ENCODE data around the gene SEC14L1. TPM values are rescaled to one million over a fixed set of nuclear protein-coding genes. Genes with fewer than 3 reads are reported as not detected.
"Not testable (repeated sequence)": the region's sequence is repeated elsewhere in the genome, so short reads cannot be mapped to it uniquely, and the experiment has no call there.

SEC14L1 gene
- total RNA-seq, 2 experiments from 2014 or later: 98.5 to 146 TPM

GRCh38 chr17:77254951-77255825 is 114.4 kb downstream of the SEC14L1 start:
- peaks cover 14% of the 10 kb centered on the region for H3K27me3 Mint-ChIP-seq
- no peak overlapping the region for H3K27ac Mint-ChIP-seq
- no peaks in the 10 kb centered on the region for H3K9me3 Mint-ChIP-seq (ENCODE audit: low read depth)
- CTCF ChIA-PET: interaction anchor here (0.7 to 1.2 kb wide), 3 partner anchors 13 to 168 kb away, joined by 3 read pairs; no protein-coding TSS in a partner anchor
- H3K4me3 Mint-ChIP-seq: no peak overlapping the region
- no peaks in the 10 kb centered on the region for H3K36me3 Mint-ChIP-seq
- no peak for ATAC-seq
- no peaks in the 10 kb centered on the region for H3K4me1 Mint-ChIP-seq
- no peak for DNase-seq

- not testable (repeated sequence) for DNase-seq; H3K4me3 Mint-ChIP-seq; H3K27ac Mint-ChIP-seq; H3K9me3 Mint-ChIP-seq (ENCODE audit: low read depth); H3K36me3 Mint-ChIP-seq; ATAC-seq; H3K4me1 Mint-ChIP-seq
- H3K27me3 Mint-ChIP-seq: peaks cover 14% of the 10 kb centered on the region
- CTCF ChIA-PET: interaction anchor here (0.9 to 1.2 kb wide), 2 partner anchors 20 to 169 kb away, joined by 3 read pairs; no protein-coding TSS in a partner anchor
Measured at GRCh38 chr17:77255970-77256369, 115.2 kb downstream of the SEC14L1 start.

GRCh38 chr17:77256710-77257109 is 115.9 kb downstream of the SEC14L1 start:
- no peak for ATAC-seq
- peaks cover 9% of the 10 kb centered on the region for H3K27me3 Mint-ChIP-seq
- no peaks in the 10 kb centered on the region for H3K36me3 Mint-ChIP-seq
- CTCF ChIA-PET: interaction anchor here (0.9 kb wide), 1 partner anchor 169 kb away, joined by 3 read pairs; no protein-coding TSS in a partner anchor
- no peak overlapping the region for H3K4me3 Mint-ChIP-seq
- no peaks in the 10 kb centered on the region for H3K9me3 Mint-ChIP-seq (ENCODE audit: low read depth)
- DNase-seq: no peak
- no peak overlapping the region for H3K27ac Mint-ChIP-seq
- H3K4me1 Mint-ChIP-seq: no peaks in the 10 kb centered on the region

GRCh38 chr17:77257169-77257568 is 116.4 kb downstream of the SEC14L1 start:
- no peak for ATAC-seq
- no peaks in the 10 kb centered on the region for H3K4me1 Mint-ChIP-seq
- peaks cover 6% of the 10 kb centered on the region for H3K27me3 Mint-ChIP-seq

GRCh38 chr17:77257596-77258458 is 117.1 kb downstream of the SEC14L1 start:
- CTCF ChIA-PET: interaction anchor here (0.6 kb wide), 1 partner anchor 705 kb away, joined by 3 read pairs; no protein-coding TSS in a partner anchor
- no peak overlapping the region for H3K4me3 Mint-ChIP-seq

More at GRCh38 chr17:77257169-77257568, 116.4 kb downstream of the SEC14L1 start:
- DNase-seq: no peak
- Mint-ChIP-seq H3K4me3 (no peak overlapping the region), H3K36me3 (no peaks in the 10 kb centered on the region), H3K27ac (no peak overlapping the region), H3K9me3 (ENCODE audit: low read depth) (no peaks in the 10 kb centered on the region)
- CTCF ChIA-PET: interaction anchor here (0.6 kb wide), 1 partner anchor 706 kb away, joined by 3 read pairs; no protein-coding TSS in a partner anchor

GRCh38 chr17:77258638-77259037 is 117.9 kb downstream of the SEC14L1 start:
- no peak for ATAC-seq
- Mint-ChIP-seq H3K4me1 (no peaks in the 10 kb centered on the region), H3K36me3 (no peaks in the 10 kb centered on the region), H3K27ac (no peak overlapping the region), H3K4me3 (no peak overlapping the region), H3K27me3 (peaks cover 3% of the 10 kb centered on the region), H3K9me3 (ENCODE audit: low read depth) (no peaks in the 10 kb centered on the region)
- CTCF ChIA-PET: no interaction called here
- DNase-seq: no peak

More at GRCh38 chr17:77257596-77258458, 117.1 kb downstream of the SEC14L1 start:
- ATAC-seq (no peak), DNase-seq (no peak)
- H3K27ac Mint-ChIP-seq: no peak overlapping the region
- H3K36me3 Mint-ChIP-seq: no peaks in the 10 kb centered on the region
- H3K9me3 Mint-ChIP-seq (ENCODE audit: low read depth): no peaks in the 10 kb centered on the region
- peaks cover 3% of the 10 kb centered on the region for H3K27me3 Mint-ChIP-seq
- no peaks in the 10 kb centered on the region for H3K4me1 Mint-ChIP-seq

GRCh38 chr17:77264617-77265230 is 124.0 kb downstream of the SEC14L1 start:
- Mint-ChIP-seq H3K27me3 (peaks cover 4% of the 10 kb centered on the region), H3K4me3 (no peak overlapping the region), H3K9me3 (ENCODE audit: low read depth) (no peaks in the 10 kb centered on the region), H3K4me1 (no peaks in the 10 kb centered on the region), H3K27ac (no peak overlapping the region), H3K36me3 (no peaks in the 10 kb centered on the region)
- CTCF ChIA-PET: no interaction called here
- DNase-seq: no peak
- ATAC-seq: no peak

GRCh38 chr17:77266213-77266612 is 125.4 kb downstream of the SEC14L1 start:
- CTCF ChIA-PET: interaction anchor here (0.7 kb wide), 1 partner anchor 818 kb away, joined by 4 read pairs; no protein-coding TSS in a partner anchor
- ATAC-seq: no peak
- no peak for DNase-seq
- no peaks in the 10 kb centered on the region for H3K9me3 Mint-ChIP-seq (ENCODE audit: low read depth)
- no peak overlapping the region for H3K27ac Mint-ChIP-seq
- H3K4me1 Mint-ChIP-seq: no peaks in the 10 kb centered on the region
- no peaks in the 10 kb centered on the region for H3K36me3 Mint-ChIP-seq
- H3K27me3 Mint-ChIP-seq: peaks cover 8% of the 10 kb centered on the region
- no peak overlapping the region for H3K4me3 Mint-ChIP-seq
